Measurements from ENCODE around the gene NUP93. TPM values are rescaled to one million over a fixed set of nuclear protein-coding genes. Genes with fewer than 3 reads are reported as not detected.
"Not testable (repeated sequence)": the region's sequence is repeated elsewhere in the genome, so short reads cannot be mapped to it uniquely, and the experiment has no call there.

NUP93 gene
- total RNA-seq, 1 experiment from 2014 or later: 74.7 TPM

DNA sequence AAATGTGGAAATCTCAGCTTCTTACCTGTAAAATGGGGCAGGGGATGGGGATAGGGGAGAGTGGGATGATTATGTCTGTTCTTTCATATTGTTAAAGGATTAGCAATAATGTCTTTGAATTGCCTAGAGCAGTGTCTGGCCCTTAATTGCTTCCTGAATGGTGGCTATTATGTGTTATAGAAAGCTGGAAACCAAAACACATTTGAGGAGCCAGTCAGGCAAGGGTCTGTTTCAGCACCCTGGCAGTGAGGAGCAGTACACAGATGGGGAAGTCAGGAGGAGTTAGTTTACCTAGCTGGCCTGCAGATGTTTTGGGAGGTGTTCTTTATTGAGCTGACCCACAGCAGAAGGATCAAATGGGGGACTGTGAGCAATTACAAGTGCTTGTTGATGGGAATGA, 63.0 kb downstream of the NUP93 start:
- BruUV-seq (replicated peaks): no TSS peak
- Histone ChIP-seq H3F3A (ENCODE audit: insufficient read depth, low read depth) (no peaks in the 10 kb centered on the region), H4K20me1 (ENCODE audit: insufficient read depth) (peaks cover 12% of the 10 kb centered on the region; the same call in 1 of the 2 replicates), H3K27me3 (ENCODE audit: insufficient read depth, low read depth) (no peaks in the 10 kb centered on the region), H3K79me2 (ENCODE audit: low read depth) (peaks cover 3% of the 10 kb centered on the region; the same call in 1 of the 2 replicates), H2AFZ (no peak overlapping the region), H3K9me2 (ENCODE audit: insufficient read depth) (no peaks in the 10 kb centered on the region), H3K27ac (no peak overlapping the region), H3K4me3 (no peak overlapping the region), H3K9me3 (ENCODE audit: insufficient read depth, low read depth) (no peaks in the 10 kb centered on the region), H3K36me3 (ENCODE audit: low read depth) (no peaks in the 10 kb centered on the region), H3K4me2 (no peak overlapping the region), H3K4me1 (replicated peaks; ENCODE audit: insufficient read depth) (no peaks in the 10 kb centered on the region)
- CTCF ChIA-PET: interaction anchor here (0.7 to 1.5 kb wide), 5 partner anchors 12 to 77 kb away, joined by 3 to 9 read pairs (median 3); no protein-coding TSS in a partner anchor
- no peak for DNase-seq
- intact Hi-C loops (cut with micrococcal nuclease; ENCODE audit: unreplicated experiment): loop anchor here (2.0 to 10.0 kb wide), 3 partner anchors 76 to 372 kb away; no protein-coding TSS in a partner anchor
- POLR2A ChIA-PET (ENCODE audit: unreplicated experiment): interaction anchor here (0.7 kb wide), 1 partner anchor 68 kb away, joined by 3 read pairs; no protein-coding TSS in a partner anchor
- no peak for TF ChIP-seq CTCF (conservative IDR thresholded peaks at IDR 0.05)
- no peak for TF ChIP-seq EZH2 (IDR thresholded peaks at IDR 0.05; ENCODE audit: low read depth)

GRCh38 chr16:56793492-56793891, 63.6 kb downstream of the NUP93 start:
- H3K79me2 ChIP-seq (ENCODE audit: low read depth): peaks cover 3% of the 10 kb centered on the region; the same call in 1 of the 2 replicates
- no TSS peak for BruUV-seq (replicated peaks)
- no peak overlapping the region for H3K27ac ChIP-seq
- H3K36me3 ChIP-seq (ENCODE audit: low read depth): no peaks in the 10 kb centered on the region
- POLR2A ChIA-PET (ENCODE audit: unreplicated experiment): no interaction called here
- H4K20me1 ChIP-seq (ENCODE audit: insufficient read depth): peaks cover 12% of the 10 kb centered on the region; the same call in 1 of the 2 replicates
- no peak for DNase-seq
- no peaks in the 10 kb centered on the region for H3K4me1 ChIP-seq (replicated peaks; ENCODE audit: insufficient read depth)
- intact Hi-C loops (cut with micrococcal nuclease; ENCODE audit: unreplicated experiment): loop anchor here (2.0 to 10.0 kb wide), 3 partner anchors 75 to 371 kb away; no protein-coding TSS in a partner anchor
- CTCF ChIA-PET: interaction anchor here (0.7 to 1.5 kb wide), 5 partner anchors 12 to 76 kb away, joined by 3 to 9 read pairs (median 3); no protein-coding TSS in a partner anchor
- H3F3A ChIP-seq (ENCODE audit: insufficient read depth, low read depth): no peaks in the 10 kb centered on the region; the same call in 1 of the 2 replicates
- peak; percentile 68 for TF ChIP-seq CTCF (conservative IDR thresholded peaks at IDR 0.05)
- no peak for TF ChIP-seq EZH2 (IDR thresholded peaks at IDR 0.05; ENCODE audit: low read depth)
- no peaks in the 10 kb centered on the region for H3K9me2 ChIP-seq (ENCODE audit: insufficient read depth)
- no peaks in the 10 kb centered on the region for H3K27me3 ChIP-seq (ENCODE audit: insufficient read depth, low read depth)
- H3K9me3 ChIP-seq (ENCODE audit: insufficient read depth, low read depth): no peaks in the 10 kb centered on the region
- H3K4me3 ChIP-seq: no peak overlapping the region
- H3K4me2 ChIP-seq: no peak overlapping the region
- no peak overlapping the region for H2AFZ ChIP-seq

- ChIA-PET POLR2A (ENCODE audit: unreplicated experiment) (interaction anchor here (0.7 kb wide), 1 partner anchor 313 kb away, joined by 5 read pairs; no protein-coding TSS in a partner anchor), CTCF (interaction anchor here (0.7 to 0.8 kb wide), 3 partner anchors 56 to 230 kb away, joined by 3 to 14 read pairs (median 9); no protein-coding TSS in a partner anchor)
- TF ChIP-seq EZH2 (IDR thresholded peaks at IDR 0.05; ENCODE audit: low read depth): no peak
- TF ChIP-seq CTCF (conservative IDR thresholded peaks at IDR 0.05): no peak
- Histone ChIP-seq H4K20me1 (ENCODE audit: insufficient read depth) (peaks cover 12% of the 10 kb centered on the region; the same call in 1 of the 2 replicates), H3K9me3 (ENCODE audit: insufficient read depth, low read depth) (no peaks in the 10 kb centered on the region), H3K4me2 (no peak overlapping the region), H2AFZ (no peak overlapping the region), H3F3A (ENCODE audit: insufficient read depth, low read depth) (no peaks in the 10 kb centered on the region; the same call in 1 of the 2 replicates), H3K4me3 (no peak overlapping the region), H3K79me2 (ENCODE audit: low read depth) (peaks cover 3% of the 10 kb centered on the region; the same call in 1 of the 2 replicates), H3K27ac (no peak overlapping the region), H3K27me3 (ENCODE audit: insufficient read depth, low read depth) (no peaks in the 10 kb centered on the region), H3K4me1 (replicated peaks; ENCODE audit: insufficient read depth) (no peaks in the 10 kb centered on the region), H3K9me2 (ENCODE audit: insufficient read depth) (no peaks in the 10 kb centered on the region), H3K36me3 (ENCODE audit: low read depth) (0 out of 2 replicates have a peak, but pooled peaks cover 5% of the 10 kb centered on the region)
- intact Hi-C loops (cut with micrococcal nuclease; ENCODE audit: unreplicated experiment): loop anchor here (10.0 kb wide), 1 partner anchor 370 kb away; no protein-coding TSS in a partner anchor
- no peak for DNase-seq
- no TSS peak for BruUV-seq (replicated peaks)
Measured at GRCh38 chr16:56795011-56795410, 65.1 kb downstream of the NUP93 start.

DNA sequence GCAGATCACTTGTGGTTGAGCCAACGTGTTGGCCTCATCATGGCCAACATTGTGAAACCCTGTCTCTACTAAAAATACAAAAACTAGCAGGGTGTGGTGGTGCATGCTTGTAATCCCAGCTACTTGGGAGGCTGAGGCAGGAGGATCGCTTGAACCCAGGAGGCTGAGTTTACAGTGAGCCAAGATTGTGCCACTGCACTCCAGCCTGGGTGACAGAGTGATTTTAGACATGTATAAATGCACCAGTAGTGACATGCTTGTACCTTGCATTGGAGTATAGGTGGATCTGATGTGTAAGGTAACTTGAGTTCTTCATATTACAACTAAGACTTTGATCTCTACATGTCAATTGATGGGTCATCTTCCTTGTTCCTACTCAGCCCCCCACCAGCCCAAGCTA, 67.1 kb downstream of the NUP93 start:
- DNase-seq; H3K79me2 ChIP-seq (ENCODE audit: low read depth); H3K9me3 ChIP-seq (ENCODE audit: insufficient read depth, low read depth); H3K9me2 ChIP-seq (ENCODE audit: insufficient read depth); H3K36me3 ChIP-seq (ENCODE audit: low read depth); H3K4me1 ChIP-seq (replicated peaks; ENCODE audit: insufficient read depth); POLR2A ChIA-PET (ENCODE audit: unreplicated experiment); H3F3A ChIP-seq (ENCODE audit: insufficient read depth, low read depth); H3K27me3 ChIP-seq (ENCODE audit: insufficient read depth, low read depth); H3K4me2 ChIP-seq; H3K4me3 ChIP-seq; H2AFZ ChIP-seq; BruUV-seq (replicated peaks); H3K27ac ChIP-seq: not testable (repeated sequence)
- CTCF ChIA-PET: interaction anchor here (0.6 kb wide), 1 partner anchor 15 kb away, joined by 4 read pairs; no protein-coding TSS in a partner anchor
- H4K20me1 ChIP-seq (ENCODE audit: insufficient read depth): peaks cover 12% of the 10 kb centered on the region; the same call in 1 of the 2 replicates
- intact Hi-C loops (cut with micrococcal nuclease; ENCODE audit: unreplicated experiment): loop anchor here (10.0 kb wide), 1 partner anchor 368 kb away; no protein-coding TSS in a partner anchor
